ENCODE results near the gene DUOX1. TPM values are rescaled to one million over a fixed set of nuclear protein-coding genes. Genes with fewer than 3 reads are reported as not detected.

DUOX1 gene
- total RNA-seq, 4 donors from 2014 or later, result 0.33 to 1.7 (median 0.61) TPM

GRCh38 chr15:45198337-45199135 lies 68.7 kb downstream of the DUOX1 start:
- Histone ChIP-seq H3K4me1 (peaks cover 7 to 16% (median 12%) of the 10 kb centered on the region in 4 donors), H3K27me3 (no peaks in the 10 kb centered on the region), H3K9me3 (no peaks in the 10 kb centered on the region), H3K36me3 (no peaks in the 10 kb centered on the region), H3K27ac (replicated peaks in 1 of 4) (peak overlapping the region; percentile 89 to 99 (median 94)), H3K4me3 (peak overlapping the region; percentile 69 to 80 (median 72))
- under 1% methylated on average over 32 of the region's 42 CpGs for WGBS
- peak; percentile 100 for DNase-seq (ENCODE audit: extremely low spot score)
- TF ChIP-seq POLR2A (IDR thresholded peaks at IDR 0.05; ENCODE audit: low read depth) (peak; percentile 93), EP300 (IDR thresholded peaks at IDR 0.05) (no peak), POLR2AphosphoS5 (IDR thresholded peaks at IDR 0.05) (peak; percentile 97 to 100), CTCF (IDR thresholded peaks at IDR 0.05) (peak; percentile 59 to 76 (median 62))
- intact Hi-C loops (cut with DNase I), result loop anchor here (2.0 to 5.0 kb wide), 2 partner anchors 32 to 179 kb away; partner anchors contain the start of gene GATM

DNA sequence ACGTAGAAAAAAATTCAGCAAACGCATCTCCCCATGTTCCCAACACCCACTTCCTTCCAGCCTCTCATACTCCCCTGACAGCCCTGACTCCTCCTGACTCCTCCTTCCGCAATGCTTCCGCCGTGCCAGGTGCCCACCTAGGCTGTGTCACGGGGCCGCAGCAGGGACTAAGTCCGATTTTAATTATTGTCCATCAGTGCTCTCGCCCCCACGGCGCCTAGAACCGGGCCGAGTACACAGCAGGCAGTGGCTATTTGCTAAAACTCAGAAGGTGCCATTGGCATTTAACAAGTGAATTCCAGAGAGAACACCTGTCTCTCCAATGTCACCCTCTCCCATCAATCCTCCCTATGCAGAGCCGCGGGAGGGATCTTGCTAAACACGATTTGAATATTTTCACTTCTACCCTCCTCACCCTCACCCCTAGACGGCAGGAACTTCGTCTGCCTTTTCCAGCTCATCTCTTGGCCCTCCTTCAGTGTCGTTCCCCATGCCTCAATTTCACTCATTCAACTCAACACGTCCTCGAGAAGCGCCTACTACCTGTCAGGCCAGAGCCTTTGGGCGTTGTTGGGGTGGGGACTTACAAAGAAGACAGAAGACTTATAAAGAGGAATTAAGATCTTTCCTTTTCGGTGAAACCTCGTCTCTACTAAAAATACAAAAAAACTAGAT lies 69.5 kb downstream of the DUOX1 start:
- Histone ChIP-seq H3K4me1 (peaks cover 7 to 16% (median 12%) of the 10 kb centered on the region in 4 donors), H3K36me3 (no peaks in the 10 kb centered on the region), H3K27ac (replicated peaks in 1 of 4) (peak overlapping the region; percentile 89 to 99 (median 94)), H3K27me3 (no peaks in the 10 kb centered on the region), H3K9me3 (no peaks in the 10 kb centered on the region), H3K4me3 (peak overlapping the region; percentile 69 to 80 (median 72))
- no peak for DNase-seq (ENCODE audit: extremely low spot score)
- TF ChIP-seq POLR2A (IDR thresholded peaks at IDR 0.05; ENCODE audit: low read depth) (no peak), POLR2AphosphoS5 (IDR thresholded peaks at IDR 0.05) (no peak), EP300 (IDR thresholded peaks at IDR 0.05) (no peak), CTCF (IDR thresholded peaks at IDR 0.05) (no peak)
- intact Hi-C loops (cut with DNase I), result loop anchor here (2.0 to 5.0 kb wide), 2 partner anchors 32 to 178 kb away; partner anchors contain the start of gene GATM
- under 1% methylated on average over 20 of the region's 25 CpGs for WGBS

GRCh38 chr15:45200001-45200798 lies 70.4 kb downstream of the DUOX1 start:
- 2% methylated on average over 34 of the region's 34 CpGs for WGBS
- intact Hi-C loops (cut with DNase I), result loop anchor here (2.0 kb wide), 1 partner anchor 79 kb away; no protein-coding TSS in a partner anchor
- peak; percentile 100 for DNase-seq (ENCODE audit: extremely low spot score)

More at GRCh38 chr15:45200001-45200798, 70.4 kb downstream of the DUOX1 start:
- Histone ChIP-seq H3K4me3 (peak overlapping the region; percentile 69 to 80 (median 72)), H3K4me1 (peaks cover 7 to 16% (median 12%) of the 10 kb centered on the region in 4 donors), H3K9me3 (no peaks in the 10 kb centered on the region), H3K36me3 (no peaks in the 10 kb centered on the region), H3K27ac (replicated peaks in 1 of 4) (peak overlapping the region; percentile 89 to 99 (median 94)), H3K27me3 (no peaks in the 10 kb centered on the region)
- TF ChIP-seq POLR2A (IDR thresholded peaks at IDR 0.05; ENCODE audit: low read depth), result peak; percentile 43
- no peak for TF ChIP-seq EP300 (IDR thresholded peaks at IDR 0.05)
- no peak for TF ChIP-seq CTCF (IDR thresholded peaks at IDR 0.05)
- TF ChIP-seq POLR2AphosphoS5 (IDR thresholded peaks at IDR 0.05), result peak; percentile 86 to 97

Measured in esophagus muscularis mucosa (tissue), 4 donors.